SIG-M5 treated with dmso at 0.1 percent for 504 hours (cell line): ENCODE results near the gene ID4.

Source experiments
- DNase-seq: peaks from one replicate; lab custom pipeline; 2025; ENCODE audit not compliant: unreplicated experiment; lab: John Stamatoyannopoulos, UW

Gene ID4

DNA sequence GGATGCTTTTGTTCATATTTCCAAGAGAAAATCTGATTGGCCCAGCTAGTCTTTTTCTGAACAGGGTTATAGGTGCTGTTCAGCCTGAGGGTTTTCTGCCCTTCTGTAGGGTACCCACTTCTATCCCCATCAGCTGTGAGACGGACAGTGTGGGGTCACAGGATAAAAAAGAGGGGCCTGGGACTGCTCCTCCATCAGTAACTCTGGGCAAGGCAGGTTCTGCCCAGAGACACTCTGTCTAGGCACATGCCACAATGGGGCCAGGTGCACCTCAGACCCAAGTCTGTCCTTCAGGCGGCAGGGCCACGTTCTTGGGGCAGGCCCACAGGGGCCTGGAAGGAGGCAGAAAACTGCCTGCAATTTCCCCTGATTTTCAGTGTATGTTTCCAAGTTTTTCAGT lies 20.0 kb downstream of the ID4 start:
- DNase-seq: no peak

DNA sequence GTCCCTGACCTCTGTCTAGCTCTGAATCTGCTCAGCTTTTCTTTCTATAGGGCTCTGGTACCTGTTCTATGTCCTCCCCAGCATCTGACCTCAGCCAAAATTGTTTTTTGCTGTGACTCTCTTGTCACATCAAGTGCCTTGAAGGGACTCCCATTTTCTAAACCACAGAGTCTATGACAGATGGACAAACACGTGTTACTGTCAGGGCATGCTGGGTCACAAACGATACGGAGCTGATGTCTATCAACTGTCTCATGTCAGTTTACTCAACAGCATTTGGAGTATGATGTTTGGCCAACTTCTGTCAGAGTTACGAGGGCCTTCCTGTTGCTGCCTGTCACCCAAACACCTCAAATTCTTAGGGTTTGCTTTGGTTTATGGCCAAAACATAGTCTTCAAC lies 20.5 kb downstream of the ID4 start:
- DNase-seq: no peak

GRCh38 chr6:19860235-19860877 lies 23.2 kb downstream of the ID4 start:
- DNase-seq: no peak

DNA sequence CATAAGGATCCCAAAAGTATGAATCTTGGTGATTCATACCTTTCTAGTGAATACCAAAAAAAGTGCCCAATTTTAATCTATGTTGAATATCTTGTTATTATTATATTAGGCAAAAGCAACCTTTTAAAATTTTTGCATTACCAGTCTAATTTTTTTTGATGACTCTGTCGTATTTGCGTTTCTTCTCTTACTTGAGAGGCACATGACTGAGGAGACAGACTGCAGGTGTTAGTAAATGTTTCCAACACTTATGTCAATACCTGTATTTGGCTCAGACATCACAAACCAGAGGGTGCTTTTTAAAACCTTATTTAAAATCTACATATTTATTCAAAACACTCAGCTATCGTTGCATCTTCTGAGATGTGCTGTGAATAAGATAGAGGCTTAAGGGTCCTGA lies 27.1 kb downstream of the ID4 start:
- DNase-seq: no peak

GRCh38 chr6:19865178-19865577 lies 28.0 kb downstream of the ID4 start:
- no peak for DNase-seq

GRCh38 chr6:19866173-19866984 lies 29.2 kb downstream of the ID4 start:
- DNase-seq: no peak

DNA sequence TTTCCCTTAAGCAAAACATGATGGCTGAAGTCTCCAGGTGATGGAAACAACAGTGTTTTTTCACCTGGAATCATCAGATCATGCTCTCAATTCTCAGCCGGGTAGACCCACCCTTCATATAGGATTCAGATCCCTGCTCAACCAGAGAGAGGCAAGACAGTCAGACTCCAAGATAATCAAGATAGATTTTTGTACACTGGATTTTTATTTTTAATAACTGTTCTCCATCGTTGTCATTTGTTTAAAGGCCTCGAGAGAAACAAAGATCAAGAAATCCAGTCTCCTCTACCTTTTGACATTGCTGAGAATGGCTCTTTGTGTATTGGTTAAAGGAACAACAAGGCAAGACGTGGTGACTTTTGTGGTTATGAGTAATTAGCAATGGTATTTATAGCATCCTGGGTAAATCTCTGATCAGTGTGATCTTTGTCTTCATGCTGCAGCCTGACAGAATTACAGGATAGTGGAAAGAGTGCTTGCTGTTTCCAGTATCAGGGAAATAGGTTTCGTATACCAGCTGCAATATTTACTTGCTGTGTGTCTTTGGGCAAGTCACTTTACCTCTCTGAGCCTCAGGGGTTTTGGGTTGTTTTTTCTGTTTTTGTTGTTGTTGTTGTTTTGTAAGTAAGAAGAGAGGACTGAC lies 29.9 kb downstream of the ID4 start:
- DNase-seq: no peak

GRCh38 chr6:19869464-19869863 lies 32.3 kb downstream of the ID4 start:
- DNase-seq: no peak

GRCh38 chr6:19870322-19870721 lies 33.2 kb downstream of the ID4 start:
- no peak for DNase-seq

DNA sequence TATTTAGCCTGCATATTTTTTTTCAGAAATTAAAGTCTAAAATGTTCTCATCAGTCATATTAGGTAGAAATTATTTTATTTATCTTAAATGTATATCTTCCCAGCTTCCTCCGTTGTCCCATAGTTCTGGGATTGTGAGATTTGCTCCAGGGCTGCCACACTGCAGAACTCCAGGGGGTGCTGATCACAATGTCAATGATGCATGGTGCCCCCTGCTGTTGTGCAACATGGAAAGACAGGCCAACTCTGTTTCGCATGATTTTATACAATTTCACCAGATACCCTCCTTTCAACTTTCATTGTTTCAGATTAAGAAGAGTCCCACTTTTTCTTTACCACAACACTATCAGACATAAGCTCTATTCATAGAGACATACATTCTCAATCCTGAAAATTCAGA lies 35.9 kb downstream of the ID4 start:
- no peak for DNase-seq

GRCh38 chr6:19876672-19877071 lies 39.5 kb downstream of the ID4 start:
- no peak for DNase-seq

DNA sequence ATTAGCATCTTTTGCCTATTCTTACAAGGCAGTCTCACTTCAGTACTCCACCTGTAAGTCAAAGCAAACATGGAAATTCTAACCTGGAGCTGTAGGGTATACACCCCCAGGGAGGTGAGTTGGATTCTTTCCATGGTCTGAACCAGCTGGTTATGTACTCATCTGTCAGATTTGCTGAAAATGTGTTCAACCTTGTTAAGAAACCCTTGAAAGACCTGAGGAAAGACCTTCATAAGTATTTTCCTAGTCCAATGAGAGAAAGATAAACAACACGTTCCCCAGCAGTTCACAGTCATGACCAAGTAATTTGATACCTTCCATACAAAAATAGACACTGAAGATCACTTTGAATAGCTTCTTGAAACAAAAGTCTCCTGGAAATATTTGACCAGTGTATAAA lies 42.5 kb downstream of the ID4 start:
- no peak for DNase-seq

DNA sequence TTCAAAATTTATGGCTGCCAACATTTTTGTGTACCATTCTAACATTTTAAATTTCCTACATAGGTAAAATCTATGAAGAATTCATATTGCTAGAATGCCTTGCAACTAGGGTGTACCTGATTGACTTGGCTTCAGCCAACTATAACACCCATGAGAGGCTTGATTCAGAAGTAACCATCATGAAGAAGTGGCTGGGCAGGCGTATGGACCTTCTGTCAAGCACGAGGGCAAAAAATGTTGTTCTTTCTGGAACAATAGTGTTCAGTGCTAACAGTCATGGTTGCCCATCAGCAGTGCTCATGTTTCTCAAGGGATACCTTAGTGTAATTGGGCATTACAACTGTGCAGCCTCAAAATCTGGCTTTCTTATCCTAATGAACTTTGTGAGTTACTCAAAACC lies 42.9 kb downstream of the ID4 start:
- no peak for DNase-seq

- no peak for DNase-seq
Observed at GRCh38 chr6:19891451-19891850, 54.3 kb downstream of the ID4 start.
